Bone marrow (tissue), 2 donors: ENCODE data around the gene ENPP6.
"Not testable (repeated sequence)": the region's sequence is repeated elsewhere in the genome, so short reads cannot be mapped to it uniquely, and the experiment has no call there.

Experiments
- DNase-seq, 2 donors: peaks; one replicate each; lab custom pipeline; 2025; lab: John Stamatoyannopoulos, UW

Gene ENPP6

GRCh38 chr4:184148738-184149637 is 68.7 kb downstream of the ENPP6 start:
- DNase-seq, result no peak

- DNase-seq, result no peak
These were observed 69.6 kb downstream of the ENPP6 start for GRCh38 chr4:184147858-184148737.

GRCh38 chr4:184146951-184147350 is 70.7 kb downstream of the ENPP6 start:
- no peak for DNase-seq

- DNase-seq, result no peak
These were observed 72.1 kb downstream of the ENPP6 start for GRCh38 chr4:184145596-184145995.

GRCh38 chr4:184143770-184144564 is 73.7 kb downstream of the ENPP6 start:
- DNase-seq, result no peak

- no peak for DNase-seq
These were observed 75.3 kb downstream of the ENPP6 start for GRCh38 chr4:184142121-184143000.

GRCh38 chr4:184140901-184141300 is 76.8 kb downstream of the ENPP6 start:
- not testable (repeated sequence) for DNase-seq

- no peak for DNase-seq
These were observed 81.1 kb downstream of the ENPP6 start for GRCh38 chr4:184136525-184136924.

DNA sequence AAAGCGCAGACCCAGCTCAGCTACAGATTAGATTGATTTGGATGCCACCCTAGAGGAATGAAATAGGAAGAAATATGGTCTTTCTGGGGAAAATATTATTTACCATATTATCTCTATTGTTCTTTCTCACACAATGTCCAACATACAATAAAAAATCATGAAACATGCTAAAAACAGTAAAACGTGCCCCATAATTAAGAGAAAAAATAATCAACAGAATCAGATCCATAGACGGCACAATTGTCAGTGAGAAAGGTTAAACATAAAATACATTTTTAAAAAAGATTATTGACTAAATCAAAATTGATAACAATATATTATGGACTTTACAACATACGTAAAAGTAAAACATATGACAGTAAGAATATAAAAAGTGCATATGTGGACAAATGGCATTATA is 90.9 kb downstream of the ENPP6 start:
- DNase-seq, result no peak

DNA sequence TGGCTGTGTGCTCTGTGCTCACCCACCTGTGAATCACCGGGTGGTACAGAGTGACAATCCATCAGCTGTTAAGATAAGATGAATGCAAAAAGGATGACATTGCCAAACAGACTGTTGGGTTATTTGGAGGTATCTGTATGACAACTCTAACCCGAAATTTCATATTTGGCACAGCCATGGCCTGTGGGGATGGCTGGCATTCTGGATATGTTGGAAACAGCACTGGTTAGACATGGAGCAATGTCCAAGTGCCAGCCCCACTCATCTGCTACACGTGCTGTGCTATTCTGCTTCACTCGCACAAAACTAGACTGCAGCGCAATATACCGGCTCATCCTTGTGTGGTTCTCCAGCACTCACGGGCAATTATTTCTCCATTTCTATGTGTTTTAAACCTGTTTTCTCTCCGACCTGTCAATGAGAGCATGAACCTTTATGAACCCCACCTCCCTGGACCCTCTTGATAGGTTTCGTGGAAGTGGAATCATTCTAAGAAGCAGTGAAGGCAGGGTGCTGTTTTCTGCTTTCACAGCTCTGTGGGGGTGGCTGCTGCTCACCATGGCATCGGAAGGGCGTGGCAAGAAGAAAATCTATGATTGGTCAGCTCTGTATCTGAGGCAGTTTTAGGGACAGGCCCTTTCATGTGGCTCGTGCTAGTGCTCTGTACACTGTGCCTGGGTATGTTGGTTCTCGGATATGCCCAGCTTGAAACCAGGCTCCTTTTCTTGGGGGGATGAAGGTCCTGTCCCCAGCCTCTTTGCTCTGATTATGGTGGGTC is 94.9 kb downstream of the ENPP6 start:
- DNase-seq, result no peak

- DNase-seq, result no peak
These were observed 97.0 kb downstream of the ENPP6 start for GRCh38 chr4:184120549-184121127.

GRCh38 chr4:184117662-184118199 is 99.9 kb downstream of the ENPP6 start:
- DNase-seq, result no peak

- no peak for DNase-seq
These were observed 102.3 kb downstream of the ENPP6 start for GRCh38 chr4:184115399-184115798.

- no peak for DNase-seq
These were observed 103.2 kb downstream of the ENPP6 start for GRCh38 chr4:184114431-184114830.

GRCh38 chr4:184112006-184112550 is 105.6 kb downstream of the ENPP6 start:
- no peak for DNase-seq

DNA sequence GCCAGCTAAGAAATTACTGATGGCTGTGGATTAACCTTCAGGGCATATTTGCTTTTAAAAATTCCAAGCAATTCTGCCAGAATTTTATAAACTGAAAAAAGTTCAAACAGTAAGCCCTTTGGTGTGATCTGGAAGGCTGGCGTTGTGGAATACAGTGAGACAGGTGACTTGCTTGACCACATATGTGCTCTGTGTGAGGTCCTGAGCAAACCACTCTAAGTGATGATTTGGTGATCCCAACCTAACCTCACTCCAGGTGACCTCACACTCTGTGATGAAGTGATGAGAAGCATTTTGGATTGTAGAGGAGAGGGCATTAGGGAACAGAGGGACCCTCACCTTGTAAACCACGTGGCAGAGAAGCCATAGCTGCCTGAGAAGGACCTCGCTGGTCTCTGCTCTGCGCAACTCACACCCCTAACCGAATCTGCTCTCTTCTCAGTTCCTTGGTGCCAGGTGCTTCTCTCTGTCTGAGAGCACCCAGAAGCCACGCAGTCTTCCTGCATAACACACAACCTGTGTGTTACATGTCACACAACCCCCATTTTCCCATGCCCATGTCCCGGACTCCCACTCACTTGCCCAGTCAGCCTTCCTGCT is 106.3 kb downstream of the ENPP6 start:
- DNase-seq, result no peak

- no peak for DNase-seq
These were observed 107.0 kb downstream of the ENPP6 start for GRCh38 chr4:184110452-184111224.

GRCh38 chr4:184108006-184108501 is 109.6 kb downstream of the ENPP6 start:
- no peak for DNase-seq
